ENCODE data around the gene NTNG1.

- TF ChIP-seq POLR2A (IDR thresholded peaks at IDR 0.05; ENCODE audit: low read length) (no peak), GATA1 (IDR thresholded peaks at IDR 0.05; ENCODE audit: low read depth, low read length) (no peak)
Observed at GRCh38 chr1:107323784-107324183, 182.9 kb downstream of the NTNG1 start.

Measured in erythroblast (primary cell).